OCI-LY7 (cell line): Measurements from ENCODE around the gene PCYT1A.

Source experiments
- EZH2phosphoT487 ChIP-seq: fragments of 200-600 bp; sonication (generic); IDR thresholded peaks from 2 replicates; pipeline ENCODE4 v1.6.1; 2018; ENCODE audit warnings: low read depth, borderline replicate concordance, mild to moderate bottlenecking, mixed run types, antibody characterized with exemption, low read length, moderate library complexity, mixed read lengths
- TF ChIP-seq, protein P1 (sequence below): fragments of 200-600 bp; sonication (generic); conservative IDR thresholded peaks from 2 replicates; pipeline ENCODE4 v1.5.1; 2014; ENCODE audit warnings: mild to moderate bottlenecking, antibody characterized with exemption, low read length, moderate library complexity, mixed read lengths

DNA sequence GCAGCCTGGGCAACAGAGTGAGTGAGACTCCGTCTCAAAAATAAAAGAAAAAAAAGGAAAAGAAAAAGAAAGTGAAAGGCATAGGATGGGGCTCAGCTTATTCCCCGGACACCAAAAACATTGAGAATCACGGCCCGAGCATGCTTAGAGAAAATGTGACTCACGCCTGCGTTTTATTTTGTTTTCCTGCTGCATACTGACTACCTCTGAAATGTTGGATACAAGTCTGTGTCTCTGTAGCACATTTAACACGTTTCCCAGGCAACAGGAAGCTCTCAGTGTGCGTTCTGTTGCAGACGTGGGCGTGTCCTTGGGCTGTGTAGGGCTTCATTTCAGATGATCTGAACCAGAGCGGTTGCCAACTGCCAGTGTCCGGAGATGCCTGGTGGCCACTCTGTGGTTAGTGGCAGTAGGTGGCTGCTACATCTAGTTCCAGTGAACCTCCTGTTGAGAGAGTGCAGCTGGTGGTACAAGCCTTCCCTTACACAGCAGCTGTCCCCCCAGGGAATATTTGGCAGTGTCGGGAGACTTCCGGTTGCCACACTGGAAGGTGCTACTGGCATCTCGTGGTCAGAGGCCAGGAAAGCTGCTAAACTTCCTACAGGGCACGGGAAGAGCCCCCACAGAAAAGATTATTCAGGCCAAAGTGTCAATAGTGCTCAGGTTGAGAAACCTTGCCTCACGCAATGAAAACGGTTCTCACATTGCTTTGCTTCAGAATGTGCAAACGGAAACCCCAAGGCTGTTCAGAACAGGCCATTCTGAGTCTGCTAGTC is 68.1 kb downstream of the PCYT1A start:
- TF ChIP-seq, protein P1, sequence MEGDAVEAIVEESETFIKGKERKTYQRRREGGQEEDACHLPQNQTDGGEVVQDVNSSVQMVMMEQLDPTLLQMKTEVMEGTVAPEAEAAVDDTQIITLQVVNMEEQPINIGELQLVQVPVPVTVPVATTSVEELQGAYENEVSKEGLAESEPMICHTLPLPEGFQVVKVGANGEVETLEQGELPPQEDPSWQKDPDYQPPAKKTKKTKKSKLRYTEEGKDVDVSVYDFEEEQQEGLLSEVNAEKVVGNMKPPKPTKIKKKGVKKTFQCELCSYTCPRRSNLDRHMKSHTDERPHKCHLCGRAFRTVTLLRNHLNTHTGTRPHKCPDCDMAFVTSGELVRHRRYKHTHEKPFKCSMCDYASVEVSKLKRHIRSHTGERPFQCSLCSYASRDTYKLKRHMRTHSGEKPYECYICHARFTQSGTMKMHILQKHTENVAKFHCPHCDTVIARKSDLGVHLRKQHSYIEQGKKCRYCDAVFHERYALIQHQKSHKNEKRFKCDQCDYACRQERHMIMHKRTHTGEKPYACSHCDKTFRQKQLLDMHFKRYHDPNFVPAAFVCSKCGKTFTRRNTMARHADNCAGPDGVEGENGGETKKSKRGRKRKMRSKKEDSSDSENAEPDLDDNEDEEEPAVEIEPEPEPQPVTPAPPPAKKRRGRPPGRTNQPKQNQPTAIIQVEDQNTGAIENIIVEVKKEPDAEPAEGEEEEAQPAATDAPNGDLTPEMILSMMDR = no peak
- TF ChIP-seq EZH2phosphoT487 = no peak
